ENCODE results near the gene MTRF1.

MTRF1 gene

DNA sequence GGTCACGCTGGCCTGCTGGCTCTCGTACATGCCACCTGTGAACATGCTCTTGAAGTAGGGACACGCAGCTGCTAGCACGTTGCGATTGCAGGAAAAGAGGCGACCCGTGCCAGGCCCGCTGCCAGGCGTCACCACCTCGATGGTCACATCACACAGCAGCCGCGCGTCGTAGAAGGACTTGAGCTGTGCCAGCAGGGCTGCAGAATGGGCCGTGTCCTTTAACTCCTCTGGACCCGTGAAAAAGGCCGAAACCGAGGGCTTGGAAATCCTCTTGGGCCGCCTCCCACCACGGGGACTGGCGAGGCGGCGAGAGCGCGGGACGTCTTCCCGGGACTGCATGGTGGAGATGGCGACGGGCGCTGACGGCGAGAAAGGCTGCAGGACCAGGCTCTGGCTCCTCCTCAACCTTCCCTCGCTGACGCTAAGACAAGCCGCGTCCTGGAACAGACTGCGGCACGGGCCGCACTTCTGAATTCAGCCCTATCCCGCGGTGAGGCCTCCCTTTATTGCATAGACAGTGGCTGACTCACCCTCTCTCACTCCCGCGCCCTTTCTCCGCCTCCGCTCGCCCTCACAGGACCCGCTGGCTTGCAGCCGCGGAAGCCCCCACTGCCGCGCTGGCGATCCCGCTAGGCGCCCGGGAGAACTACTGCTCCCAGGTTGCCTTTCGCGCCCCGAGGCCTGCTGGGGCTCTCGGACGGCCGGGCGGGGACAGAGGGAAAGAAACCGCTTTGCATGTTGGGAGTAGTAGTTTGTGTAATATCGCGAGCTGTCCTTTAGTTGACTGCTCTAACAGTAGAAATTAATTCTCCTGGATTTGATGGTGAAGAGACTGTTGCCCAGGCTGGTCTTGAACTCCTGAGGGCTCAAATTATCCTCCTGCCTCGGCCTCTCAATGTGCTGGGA is 69.2 kb downstream of the MTRF1 start, which contains the start of gene KBTBD7:
TSS of gene KBTBD7 (minus strand) at position 651 of the 906 bp plus-strand sequence. CDS start at position 339, 312 bp downstream.
- TF ChIP-seq POLR2AphosphoS5 (IDR thresholded peaks at IDR 0.05; ENCODE audit: low read depth, low read length), result peak; percentile 66
- 0 out of 2 replicates have a peak, but pooled peaks have one; percentile 48 for TF ChIP-seq SIN3A (IDR thresholded peaks at IDR 0.05; ENCODE audit: borderline replicate concordance, insufficient read depth, low read length)
- no peak; the same call in 1 of the 2 replicates for TF ChIP-seq TAF1 (IDR thresholded peaks at IDR 0.05; ENCODE audit: borderline replicate concordance, insufficient read depth, low read length)

GRCh38 chr13:41193469-41193868 is 69.9 kb downstream of the MTRF1 start:
- TF ChIP-seq SIN3A (IDR thresholded peaks at IDR 0.05; ENCODE audit: borderline replicate concordance, insufficient read depth, low read length) (no peak), TAF1 (IDR thresholded peaks at IDR 0.05; ENCODE audit: borderline replicate concordance, insufficient read depth, low read length) (no peak), FOXP2 (optimal IDR thresholded peaks at IDR 0.05; ENCODE audit: borderline replicate concordance, extremely low read depth, extremely low read length, insufficient read depth) (no peak), POLR2AphosphoS5 (IDR thresholded peaks at IDR 0.05; ENCODE audit: low read depth, low read length) (no peak)
- TF ChIP-seq, protein P1, sequence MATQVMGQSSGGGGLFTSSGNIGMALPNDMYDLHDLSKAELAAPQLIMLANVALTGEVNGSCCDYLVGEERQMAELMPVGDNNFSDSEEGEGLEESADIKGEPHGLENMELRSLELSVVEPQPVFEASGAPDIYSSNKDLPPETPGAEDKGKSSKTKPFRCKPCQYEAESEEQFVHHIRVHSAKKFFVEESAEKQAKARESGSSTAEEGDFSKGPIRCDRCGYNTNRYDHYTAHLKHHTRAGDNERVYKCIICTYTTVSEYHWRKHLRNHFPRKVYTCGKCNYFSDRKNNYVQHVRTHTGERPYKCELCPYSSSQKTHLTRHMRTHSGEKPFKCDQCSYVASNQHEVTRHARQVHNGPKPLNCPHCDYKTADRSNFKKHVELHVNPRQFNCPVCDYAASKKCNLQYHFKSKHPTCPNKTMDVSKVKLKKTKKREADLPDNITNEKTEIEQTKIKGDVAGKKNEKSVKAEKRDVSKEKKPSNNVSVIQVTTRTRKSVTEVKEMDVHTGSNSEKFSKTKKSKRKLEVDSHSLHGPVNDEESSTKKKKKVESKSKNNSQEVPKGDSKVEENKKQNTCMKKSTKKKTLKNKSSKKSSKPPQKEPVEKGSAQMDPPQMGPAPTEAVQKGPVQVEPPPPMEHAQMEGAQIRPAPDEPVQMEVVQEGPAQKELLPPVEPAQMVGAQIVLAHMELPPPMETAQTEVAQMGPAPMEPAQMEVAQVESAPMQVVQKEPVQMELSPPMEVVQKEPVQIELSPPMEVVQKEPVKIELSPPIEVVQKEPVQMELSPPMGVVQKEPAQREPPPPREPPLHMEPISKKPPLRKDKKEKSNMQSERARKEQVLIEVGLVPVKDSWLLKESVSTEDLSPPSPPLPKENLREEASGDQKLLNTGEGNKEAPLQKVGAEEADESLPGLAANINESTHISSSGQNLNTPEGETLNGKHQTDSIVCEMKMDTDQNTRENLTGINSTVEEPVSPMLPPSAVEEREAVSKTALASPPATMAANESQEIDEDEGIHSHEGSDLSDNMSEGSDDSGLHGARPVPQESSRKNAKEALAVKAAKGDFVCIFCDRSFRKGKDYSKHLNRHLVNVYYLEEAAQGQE (IDR thresholded peaks at IDR 0.05; ENCODE audit: insufficient read depth in 1 of 2, low read depth in 2 of 2, low read length in 2 of 2), result no peak

- TF ChIP-seq SIN3A (IDR thresholded peaks at IDR 0.05; ENCODE audit: borderline replicate concordance, insufficient read depth, low read length) (no peak), POLR2AphosphoS5 (IDR thresholded peaks at IDR 0.05; ENCODE audit: low read depth, low read length) (no peak), FOXP2 (optimal IDR thresholded peaks at IDR 0.05; ENCODE audit: borderline replicate concordance, extremely low read depth, extremely low read length, insufficient read depth) (no peak), TAF1 (IDR thresholded peaks at IDR 0.05; ENCODE audit: borderline replicate concordance, insufficient read depth, low read length) (no peak)
- TF ChIP-seq, protein P1 (IDR thresholded peaks at IDR 0.05; ENCODE audit: insufficient read depth in 1 of 2, low read depth in 2 of 2, low read length in 2 of 2), result no peak
These were observed 74.8 kb downstream of the MTRF1 start for GRCh38 chr13:41188584-41188983.

- no peak for TF ChIP-seq SIN3A (IDR thresholded peaks at IDR 0.05; ENCODE audit: borderline replicate concordance, insufficient read depth, low read length)
- TF ChIP-seq TAF1 (IDR thresholded peaks at IDR 0.05; ENCODE audit: borderline replicate concordance, insufficient read depth, low read length), result no peak
- TF ChIP-seq POLR2AphosphoS5 (IDR thresholded peaks at IDR 0.05; ENCODE audit: low read depth, low read length), result no peak
- TF ChIP-seq FOXP2 (optimal IDR thresholded peaks at IDR 0.05; ENCODE audit: borderline replicate concordance, extremely low read depth, extremely low read length, insufficient read depth), result no peak
- TF ChIP-seq, protein P1 (IDR thresholded peaks at IDR 0.05; ENCODE audit: insufficient read depth in 1 of 2, low read depth in 2 of 2, low read length in 2 of 2), result no peak
These were observed 76.9 kb downstream of the MTRF1 start for GRCh38 chr13:41186481-41186880.

- TF ChIP-seq TAF1 (IDR thresholded peaks at IDR 0.05; ENCODE audit: borderline replicate concordance, insufficient read depth, low read length) (no peak), SIN3A (IDR thresholded peaks at IDR 0.05; ENCODE audit: borderline replicate concordance, insufficient read depth, low read length) (no peak), POLR2AphosphoS5 (IDR thresholded peaks at IDR 0.05; ENCODE audit: low read depth, low read length) (no peak), FOXP2 (optimal IDR thresholded peaks at IDR 0.05; ENCODE audit: borderline replicate concordance, extremely low read depth, extremely low read length, insufficient read depth) (no peak)
- TF ChIP-seq, protein P1 (IDR thresholded peaks at IDR 0.05; ENCODE audit: insufficient read depth in 1 of 2, low read depth in 2 of 2, low read length in 2 of 2), result no peak
These were observed 81.1 kb downstream of the MTRF1 start for GRCh38 chr13:41182231-41182630.

Data from PFSK-1 (cell line).